GM18520 (cell line): ENCODE measurements around the gene FBXL22.

ENCODE experiments used
- ATAC-seq: cut with Tn5 transposase; IDR thresholded peaks from one replicate; pipeline ENCODE4 v1.9.1; 2021; ENCODE audit not compliant: unreplicated experiment

The FBXL22 gene

DNA sequence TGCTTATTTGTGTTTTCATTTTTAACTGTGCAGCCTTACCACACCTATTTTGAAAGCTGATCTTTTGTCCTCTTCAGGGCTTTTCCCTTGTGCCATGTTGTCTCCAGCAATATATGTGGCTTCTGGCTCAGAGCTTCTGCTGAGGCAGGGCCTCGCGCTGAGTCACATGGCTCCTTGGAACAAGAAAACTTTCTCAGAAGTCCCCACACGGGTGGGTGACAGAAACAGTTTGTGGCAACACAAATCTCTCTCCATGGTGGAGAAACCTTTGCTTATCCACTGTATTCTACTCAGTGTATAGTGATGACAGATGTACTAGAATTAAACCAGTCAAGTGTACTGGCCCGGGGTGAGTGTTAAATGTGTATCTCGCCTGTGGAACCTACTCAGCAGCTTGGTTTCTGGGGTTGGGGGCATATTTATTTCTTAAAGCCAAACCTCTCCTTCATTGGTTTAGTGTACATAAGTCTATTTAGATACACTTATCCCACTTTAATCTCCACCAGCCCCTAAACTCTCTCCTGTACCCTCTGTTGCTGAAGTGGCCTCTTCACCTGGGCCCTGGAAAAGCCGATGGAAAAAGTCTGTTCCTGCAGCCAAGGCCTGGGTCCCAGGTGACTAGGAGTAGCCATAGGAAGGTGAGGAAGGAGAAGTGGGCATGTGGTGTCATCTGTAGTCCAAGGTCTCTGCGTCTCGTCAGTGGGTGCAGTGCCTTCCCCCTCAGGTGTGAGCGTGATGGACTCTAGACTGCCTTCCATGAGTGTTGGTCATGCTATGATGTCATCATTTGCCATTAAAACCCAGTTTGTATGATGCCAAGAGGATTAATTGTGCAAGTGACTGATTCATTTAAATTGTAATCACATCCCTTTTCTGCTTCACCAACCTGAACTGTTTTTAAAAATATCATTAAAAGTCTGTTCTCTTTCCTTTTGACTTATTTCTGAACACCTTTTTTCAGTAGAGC is 3.2 kb upstream of the FBXL22 start:
- no peak for ATAC-seq

DNA sequence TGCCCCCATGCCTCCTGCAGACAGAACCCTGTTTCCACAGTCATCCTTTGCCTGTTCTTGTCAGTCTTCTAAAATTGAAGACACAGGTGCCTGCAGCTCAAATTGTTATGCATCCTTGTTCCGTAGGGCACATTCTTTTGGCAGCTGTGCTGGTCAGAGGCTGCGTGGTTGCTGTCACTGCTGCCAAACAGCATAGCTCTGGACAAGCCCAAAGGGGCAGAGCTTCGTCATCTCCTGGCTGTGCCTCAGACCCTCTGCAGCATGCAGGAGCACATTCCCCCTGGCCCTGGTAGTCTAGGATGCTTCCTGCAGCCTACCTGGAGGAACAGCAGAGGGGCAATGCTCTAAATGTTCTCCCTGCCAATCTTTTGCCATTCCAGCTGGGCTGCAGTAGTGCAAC is 2.1 kb upstream of the FBXL22 start:
- ATAC-seq, result no peak

DNA sequence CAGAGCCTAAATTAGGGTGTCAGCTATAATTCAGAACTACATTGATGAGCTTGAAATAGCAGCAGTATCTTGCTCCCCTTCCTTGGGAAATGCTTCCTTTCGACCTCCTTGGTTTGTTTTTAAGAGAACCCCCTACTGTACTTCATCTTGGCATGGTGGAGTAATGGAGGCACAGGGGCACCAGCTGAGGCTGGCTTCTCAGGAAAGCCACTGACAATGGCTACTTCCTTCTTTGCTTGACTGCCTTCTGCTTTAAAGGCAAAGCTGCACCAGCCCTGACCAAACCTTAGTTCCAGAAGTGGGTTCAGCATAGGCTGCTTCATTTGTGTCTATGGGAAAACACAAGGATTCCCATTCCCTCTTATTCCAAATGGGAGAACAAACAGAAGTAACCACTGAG is 1.5 kb upstream of the FBXL22 start:
- ATAC-seq, result no peak

DNA sequence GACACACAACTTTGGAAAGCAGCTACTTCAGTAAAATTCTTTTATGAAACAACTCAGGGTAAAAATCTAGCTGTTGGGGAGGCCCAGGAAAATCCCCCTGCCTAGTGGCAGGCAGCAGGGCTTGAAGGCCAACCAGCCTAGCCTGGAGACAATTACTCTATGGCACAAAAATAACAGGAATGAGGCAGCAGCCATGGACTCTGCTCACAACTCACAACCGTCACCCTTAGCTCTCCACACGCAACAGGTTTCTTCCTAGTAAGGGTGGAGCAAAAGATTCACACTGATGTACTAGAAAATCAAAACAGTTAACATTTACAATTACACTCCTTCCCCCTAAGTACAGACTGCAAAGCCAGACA is 530 bp upstream of the FBXL22 start:
- no peak for ATAC-seq

DNA sequence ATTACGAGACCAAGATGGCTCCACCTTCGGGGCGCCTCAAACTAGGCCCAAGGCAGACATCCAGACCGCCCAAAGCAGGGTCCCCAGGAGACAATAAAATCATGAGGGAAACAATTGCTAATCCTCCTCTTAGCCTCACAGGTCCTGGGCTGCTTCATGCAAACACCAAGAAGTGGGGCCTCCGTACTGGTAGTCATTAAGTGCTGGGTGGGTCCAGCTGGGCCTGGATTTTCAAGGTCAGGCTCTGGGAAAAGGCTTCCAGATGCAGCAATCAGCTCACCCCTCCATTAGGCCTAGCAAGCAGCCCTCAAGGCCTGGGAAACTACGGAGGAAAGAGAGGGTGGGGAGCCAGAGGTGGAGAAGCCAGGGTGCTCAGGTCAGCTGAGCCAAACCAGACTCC is 634 bp downstream of the FBXL22 start:
- ATAC-seq, result no peak

DNA sequence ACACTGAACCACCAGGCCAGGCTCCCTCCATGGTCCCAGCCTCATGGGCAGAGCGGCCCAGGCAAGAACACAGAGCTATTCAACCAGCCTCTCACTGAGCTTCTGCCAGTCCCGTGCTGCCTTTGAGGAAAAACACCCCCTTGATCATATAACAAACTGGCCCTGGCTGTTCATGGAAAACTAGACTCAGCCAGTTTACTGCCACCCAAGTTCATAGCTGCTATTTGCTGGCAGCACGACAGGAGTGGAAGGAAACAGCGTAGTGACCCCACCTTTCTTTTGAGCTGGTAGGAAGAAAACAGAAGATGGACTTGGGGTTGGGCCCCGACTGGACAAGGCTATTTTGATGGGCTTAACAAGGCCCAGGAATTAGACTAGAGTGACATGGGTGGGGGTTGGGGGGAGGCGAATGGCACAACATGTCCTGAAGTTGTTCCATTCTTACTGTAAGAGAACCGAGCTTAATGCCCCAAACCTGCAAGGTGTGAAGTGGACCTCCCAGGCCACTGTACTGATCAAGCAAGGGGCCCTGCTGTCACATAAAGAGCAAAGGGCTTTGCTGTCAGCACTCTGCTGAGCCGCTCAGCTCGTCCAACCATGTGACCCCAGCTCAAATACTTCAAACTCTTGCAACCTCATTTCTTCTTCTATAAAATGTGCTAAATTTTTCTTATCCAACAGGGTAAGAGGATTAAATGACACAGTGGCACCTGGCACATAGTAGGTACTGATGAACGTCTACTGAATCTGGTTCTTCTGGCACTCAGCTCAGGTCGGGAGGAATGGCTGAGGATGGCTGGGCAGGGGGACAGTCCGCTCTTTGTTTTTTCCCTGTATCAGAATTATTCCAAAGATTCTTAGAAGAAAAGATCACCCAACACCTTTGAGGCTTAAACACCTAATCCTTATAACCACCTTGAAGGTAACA is 1.6 kb downstream of the FBXL22 start:
- ATAC-seq, result no peak

DNA sequence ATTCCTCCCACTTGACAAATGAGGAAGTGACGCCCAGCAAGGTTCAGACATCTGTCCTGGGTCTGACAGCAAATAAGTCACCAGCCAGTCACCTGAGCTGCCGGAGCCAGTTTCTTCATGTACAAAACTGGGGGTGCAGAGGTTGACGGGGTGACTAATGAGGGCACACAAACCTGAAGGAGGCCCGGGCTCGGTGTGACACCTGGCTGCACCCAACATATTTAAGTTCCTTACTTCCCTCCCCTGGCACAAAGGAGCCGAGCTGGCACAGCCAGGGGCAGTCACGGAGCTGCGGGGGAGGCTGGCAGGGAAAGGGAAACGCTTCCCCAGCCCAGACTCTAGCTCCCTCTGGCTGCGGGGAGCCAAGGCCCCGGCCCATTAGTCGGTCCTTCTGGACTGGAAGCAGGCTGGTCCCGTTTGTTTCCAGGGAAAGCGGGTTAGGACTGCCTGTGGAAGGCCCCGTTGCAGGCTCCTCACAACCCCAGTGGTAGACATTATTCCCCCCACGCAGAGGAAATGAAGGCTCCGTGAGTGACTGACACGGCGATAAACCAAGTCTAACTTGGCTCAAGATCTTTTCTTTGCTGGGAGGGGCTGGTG is 2.3 kb downstream of the FBXL22 start:
- ATAC-seq, result no peak

DNA sequence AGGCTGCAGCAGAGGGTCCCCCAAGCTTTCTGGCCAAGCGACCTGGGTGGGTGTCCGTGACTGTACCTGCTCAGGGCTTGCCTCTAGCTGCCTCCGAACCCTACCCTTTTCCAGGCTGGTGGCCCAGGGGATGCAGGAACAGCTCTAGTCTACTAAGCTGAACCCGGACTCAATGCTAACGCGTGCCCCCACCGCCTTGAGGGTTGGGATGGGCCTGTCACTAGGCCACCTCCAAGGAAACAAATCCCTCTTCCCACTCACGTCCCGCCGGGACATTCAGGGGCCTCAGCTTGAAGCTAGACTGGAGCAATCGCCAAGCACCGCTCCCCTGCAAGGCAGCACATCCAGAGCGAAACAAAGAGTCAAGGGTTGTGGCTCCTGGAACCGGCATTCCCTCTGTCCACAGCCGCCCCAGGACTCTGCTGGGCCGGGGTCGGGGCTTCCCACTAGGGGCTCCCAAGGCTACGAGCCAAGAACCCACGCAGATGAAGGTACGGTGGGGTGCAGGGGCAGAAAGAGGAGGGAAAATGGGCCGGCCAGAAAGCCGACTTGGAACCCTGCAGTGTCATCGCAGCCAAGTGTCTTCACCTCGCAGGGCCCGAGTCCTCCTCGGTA is 2.9 kb downstream of the FBXL22 start:
- ATAC-seq, result no peak

DNA sequence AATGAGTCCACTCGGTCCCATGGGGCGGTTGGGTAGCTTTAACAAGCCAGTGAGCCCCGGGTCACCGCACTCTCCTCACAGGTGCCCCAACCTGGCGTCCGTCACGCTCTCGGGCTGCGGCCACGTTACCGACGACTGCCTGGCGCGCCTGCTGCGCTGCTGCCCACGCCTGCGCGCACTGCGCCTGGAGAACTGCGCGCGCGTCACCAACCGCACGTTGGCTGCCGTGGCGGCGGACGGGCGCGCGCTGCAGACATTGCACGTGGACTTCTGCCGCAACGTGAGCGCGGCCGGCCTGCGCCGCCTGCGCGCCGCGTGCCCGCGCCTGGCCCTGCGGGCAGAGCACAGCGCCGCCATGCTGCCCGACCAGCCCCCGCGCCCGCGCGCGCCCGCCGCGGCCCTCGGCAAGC is 3.4 kb downstream of the FBXL22 start:
- peak; percentile 91 for ATAC-seq

DNA sequence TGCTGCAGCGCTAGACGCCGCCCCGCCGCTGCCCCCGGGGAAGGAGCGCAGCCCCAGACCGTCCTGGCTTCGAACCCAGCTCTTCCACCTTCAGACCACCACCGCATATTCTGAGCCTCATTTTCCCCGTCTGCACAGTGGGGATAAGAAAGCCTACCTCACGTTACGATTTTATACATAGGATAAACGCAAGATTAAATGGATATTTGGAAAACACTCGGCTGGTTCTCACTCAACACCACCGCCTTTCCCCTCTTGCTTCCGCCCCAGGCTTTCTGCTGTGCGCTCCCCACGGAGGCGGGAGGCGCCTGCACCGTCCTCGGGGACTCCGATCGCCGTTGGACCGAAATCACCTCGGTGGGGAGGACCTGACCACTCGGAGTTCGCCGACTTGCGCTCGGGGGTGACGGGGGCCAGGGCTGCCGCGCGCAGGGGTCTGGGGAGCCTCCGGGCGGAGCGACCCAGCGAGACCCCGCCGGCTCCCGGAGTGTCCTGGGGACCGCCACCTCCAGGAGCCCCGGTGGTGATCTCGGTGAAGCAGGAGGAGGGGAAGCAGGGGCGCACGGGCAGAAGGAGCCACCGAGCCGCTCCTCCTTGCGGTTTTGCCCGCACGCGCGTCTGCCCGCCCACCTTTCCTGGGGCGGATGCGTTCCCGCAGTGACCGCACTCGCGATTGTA is 4.0 kb downstream of the FBXL22 start:
- no peak for ATAC-seq

DNA sequence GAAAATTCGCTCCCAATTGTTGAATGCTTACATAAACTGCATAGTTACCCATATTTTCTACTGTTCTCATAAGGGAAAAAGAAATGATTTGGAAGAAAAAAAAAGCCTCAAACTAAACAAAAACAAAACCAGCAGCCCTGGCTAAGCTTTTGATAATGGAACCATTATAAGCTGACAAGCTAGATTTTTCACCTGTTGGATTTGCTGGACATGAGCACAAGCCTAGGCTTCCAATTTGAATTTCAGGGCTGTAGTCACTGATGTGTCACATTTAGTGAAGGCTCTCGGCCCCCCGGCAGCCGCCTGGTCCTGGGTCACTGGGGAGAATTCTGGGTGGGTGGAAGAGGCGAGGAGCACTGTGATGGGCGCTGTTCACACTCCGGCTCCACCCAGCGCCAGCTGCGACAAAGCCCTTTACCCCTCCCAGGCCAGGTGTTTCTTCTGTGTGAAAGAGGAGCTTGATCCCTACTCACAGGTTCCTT is 4.6 kb downstream of the FBXL22 start:
- no peak for ATAC-seq

DNA sequence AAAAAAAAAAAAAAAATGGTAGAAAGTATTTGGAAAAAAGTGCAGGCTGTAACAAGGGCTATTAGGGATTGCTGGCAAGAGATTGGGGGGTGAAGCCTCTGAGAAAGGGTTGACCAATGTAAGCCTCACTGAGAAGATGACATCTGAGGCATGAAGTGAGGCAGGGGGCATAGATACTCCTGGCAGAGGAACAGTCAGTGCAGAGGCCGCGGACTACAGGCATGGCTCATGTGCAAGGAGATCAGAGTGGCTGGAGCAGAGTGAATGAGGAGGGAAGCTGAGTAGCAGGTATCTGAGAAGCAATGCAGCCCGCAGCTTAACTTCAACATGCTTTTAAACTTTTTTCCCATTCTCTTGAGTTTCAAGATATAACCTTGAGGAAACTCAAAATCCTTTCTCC is 5.4 kb downstream of the FBXL22 start:
- ATAC-seq, result no peak

DNA sequence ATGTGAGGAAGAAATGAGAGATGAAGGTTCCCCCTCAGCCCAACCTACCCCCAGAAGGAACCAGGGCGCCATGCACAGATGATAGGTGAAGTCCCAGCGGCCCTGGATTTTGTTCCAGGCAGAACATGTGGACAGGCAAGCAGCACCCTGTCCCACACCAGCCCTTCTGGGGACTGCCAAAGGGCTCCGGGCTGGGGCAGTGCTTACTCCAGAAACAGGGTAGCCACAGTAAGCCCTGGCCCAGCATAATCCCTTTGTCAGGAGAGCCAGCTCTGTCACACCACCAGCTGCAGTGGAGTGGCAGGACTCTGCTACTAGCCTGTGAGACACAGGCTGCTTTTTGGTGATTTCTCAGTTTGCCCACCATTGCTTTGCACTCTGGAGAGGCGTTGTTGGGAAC is 6.3 kb downstream of the FBXL22 start:
- ATAC-seq, result no peak

DNA sequence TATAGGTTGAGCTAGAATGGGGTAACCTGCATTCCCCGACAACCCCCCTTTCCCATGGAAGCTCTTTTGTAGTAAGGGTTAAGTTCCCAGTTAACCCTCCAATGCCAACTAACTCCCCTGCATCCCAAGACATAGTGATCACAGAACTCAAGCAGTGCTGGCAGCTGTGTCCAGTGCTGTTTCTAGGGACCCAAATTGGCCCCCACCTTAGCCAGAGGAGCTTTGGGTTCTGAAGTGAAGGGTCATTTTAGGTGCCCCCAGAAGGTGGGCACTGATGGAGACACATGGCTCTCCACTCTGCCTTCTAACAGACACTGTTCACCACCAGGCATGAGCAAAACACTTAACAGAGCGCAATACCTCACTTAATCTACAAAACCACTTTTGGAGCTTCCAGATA is 7.1 kb downstream of the FBXL22 start:
- no peak for ATAC-seq

DNA sequence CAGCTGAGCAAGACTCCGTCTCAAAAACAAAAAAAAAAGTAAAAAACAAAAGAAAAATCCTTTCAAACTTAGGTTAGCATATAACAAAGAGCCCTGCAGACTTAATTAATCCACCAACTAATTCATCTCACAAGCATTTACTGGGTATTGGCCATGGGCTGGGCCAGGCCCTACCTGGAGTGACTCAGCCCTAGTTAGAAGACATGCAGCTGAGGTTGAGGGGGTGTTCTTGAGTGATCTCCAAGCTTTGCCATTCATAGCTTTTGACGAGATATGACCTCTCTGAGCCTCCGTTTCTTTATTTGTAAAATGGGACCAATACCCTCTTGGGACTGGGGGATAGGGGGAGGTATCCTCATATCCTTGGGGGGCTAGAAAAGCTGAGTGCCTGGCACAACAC is 7.8 kb downstream of the FBXL22 start:
- ATAC-seq, result no peak

DNA sequence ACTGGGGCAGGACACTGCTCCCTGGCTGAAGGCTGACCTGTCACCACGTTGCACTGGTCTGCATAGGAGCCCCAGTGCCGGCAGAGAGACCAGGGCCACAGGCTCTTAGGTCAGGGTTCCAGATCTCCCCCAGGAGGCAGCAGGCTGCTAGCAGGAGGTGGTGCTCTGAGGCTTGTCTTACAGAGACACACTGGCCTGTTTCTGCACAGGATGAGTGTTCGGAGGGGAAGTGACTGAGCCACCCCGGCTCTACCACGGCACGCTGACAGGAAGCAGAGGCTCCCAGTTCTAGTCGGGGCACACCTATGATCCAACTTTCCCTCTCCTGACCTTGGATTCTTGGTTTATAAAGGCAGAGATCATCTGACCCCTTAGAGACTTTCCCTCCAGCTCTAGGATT is 8.6 kb downstream of the FBXL22 start:
- ATAC-seq, result no peak

DNA sequence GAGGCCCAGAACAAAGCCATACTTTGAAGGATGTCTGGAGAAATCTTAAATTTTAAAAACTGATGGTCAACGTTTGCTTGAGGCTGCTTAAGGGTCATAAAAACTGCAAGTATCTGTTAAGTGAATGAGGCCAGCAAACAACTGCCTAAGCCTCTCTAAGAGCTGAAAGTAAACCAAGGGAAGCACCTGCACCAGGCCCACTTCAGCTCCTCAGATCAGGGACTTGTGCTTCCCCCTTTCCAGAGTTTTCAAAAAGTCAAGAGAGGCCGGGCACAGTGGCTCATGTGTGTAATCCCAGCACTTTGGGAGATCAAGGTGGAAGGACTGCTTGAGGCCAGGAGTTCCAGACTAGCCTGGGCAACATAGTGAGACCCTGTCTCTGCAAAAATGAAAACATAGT is 9.1 kb downstream of the FBXL22 start:
- ATAC-seq, result no peak

DNA sequence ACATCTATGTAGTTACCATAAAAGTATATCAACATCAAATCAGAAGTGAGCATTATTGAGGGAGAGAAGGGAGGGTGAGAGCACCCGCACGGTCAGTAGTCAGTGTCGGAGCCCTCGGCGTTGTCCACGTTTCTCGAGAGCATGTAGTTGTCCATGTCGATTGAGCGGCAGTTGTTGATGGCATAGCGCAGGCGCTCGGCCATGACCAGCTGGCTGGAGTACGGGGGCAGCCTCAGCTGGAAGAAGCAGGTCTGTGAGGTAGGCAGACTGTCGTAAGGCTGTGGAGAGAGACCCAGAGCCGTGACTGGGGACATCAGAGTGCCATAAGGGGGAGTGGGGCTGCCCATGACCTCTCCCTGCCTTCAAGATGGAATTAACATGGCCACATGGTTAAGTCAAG is 11.8 kb downstream of the FBXL22 start:
- no peak for ATAC-seq

DNA sequence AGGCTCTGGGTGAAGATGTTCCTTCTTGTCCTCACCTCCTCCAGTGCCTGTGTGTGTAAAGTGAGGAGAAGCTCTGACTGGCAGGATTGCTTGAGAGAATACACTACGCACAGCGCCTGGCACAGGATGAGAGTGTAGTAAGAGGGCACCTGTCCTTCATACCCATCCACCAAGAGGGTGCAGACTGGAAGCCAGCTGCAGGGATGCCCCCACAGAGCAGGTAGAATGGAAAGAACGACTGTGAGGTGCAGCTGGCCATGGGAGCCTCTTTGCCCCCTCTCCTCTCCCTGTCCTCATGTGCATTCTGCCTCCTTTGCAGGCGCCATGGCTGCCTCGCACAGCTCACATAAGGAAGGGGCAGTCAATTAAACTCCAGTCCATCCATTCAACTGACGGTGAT is 12.3 kb downstream of the FBXL22 start:
- ATAC-seq, result no peak

DNA sequence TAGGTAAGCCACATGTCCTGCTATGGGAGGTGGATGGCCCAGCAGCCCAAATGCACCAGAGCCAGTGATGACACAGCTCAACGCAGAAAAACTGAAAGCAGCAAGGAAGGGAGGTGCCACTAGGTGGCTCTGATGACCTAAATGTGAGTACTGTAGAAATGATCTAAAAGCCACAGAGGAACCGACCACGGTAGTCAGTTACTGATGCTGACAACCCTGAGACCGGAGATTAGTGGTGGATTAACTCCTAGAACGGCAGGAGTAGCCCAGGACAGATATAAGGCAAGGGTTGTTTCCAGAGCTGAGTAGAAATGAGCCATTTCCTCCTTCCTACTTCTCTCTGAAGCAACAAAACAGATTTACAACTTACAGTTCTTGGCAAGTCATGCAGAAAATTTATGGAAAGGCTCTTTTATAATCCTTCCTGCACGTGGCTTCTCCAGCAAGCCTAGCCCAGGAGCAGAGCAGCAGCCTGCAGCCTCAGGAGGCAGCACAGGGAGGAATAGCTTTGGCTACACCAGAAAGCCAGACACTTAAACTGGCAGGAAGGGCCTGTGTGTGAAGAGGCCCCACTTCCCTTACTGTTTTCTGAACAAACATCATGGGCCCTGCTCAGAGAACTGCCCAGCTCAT is 13.1 kb downstream of the FBXL22 start:
- no peak for ATAC-seq
